GM21390 (cell line): ENCODE measurements around the gene DMRTC2.

Experiments
- ATAC-seq: cut with Tn5 transposase; IDR thresholded peaks from one replicate; pipeline ENCODE4 v1.9.1; 2021; ENCODE audit not compliant: unreplicated experiment

Gene DMRTC2

GRCh38 chr19:41887711-41888382 lies 43.0 kb downstream of the DMRTC2 start:
- ATAC-seq, result no peak

GRCh38 chr19:41888926-41889325 lies 44.1 kb downstream of the DMRTC2 start:
- ATAC-seq, result no peak

GRCh38 chr19:41889896-41890295 lies 45.1 kb downstream of the DMRTC2 start:
- no peak for ATAC-seq

- ATAC-seq, result no peak
Measured at GRCh38 chr19:41890936-41891335, 46.1 kb downstream of the DMRTC2 start.

- no peak for ATAC-seq
Measured at GRCh38 chr19:41892173-41892902, 47.5 kb downstream of the DMRTC2 start.

GRCh38 chr19:41893899-41894298 lies 49.1 kb downstream of the DMRTC2 start:
- no peak for ATAC-seq

- ATAC-seq, result no peak
Measured at GRCh38 chr19:41894350-41894749, 49.5 kb downstream of the DMRTC2 start.

- ATAC-seq, result no peak
Measured at GRCh38 chr19:41895745-41896580, 51.1 kb downstream of the DMRTC2 start.

- no peak for ATAC-seq
Measured at GRCh38 chr19:41896581-41896942, 51.7 kb downstream of the DMRTC2 start.

- ATAC-seq, result no peak
Measured at GRCh38 chr19:41897181-41897580, 52.3 kb downstream of the DMRTC2 start.

GRCh38 chr19:41897820-41898219 lies 53.0 kb downstream of the DMRTC2 start:
- ATAC-seq, result no peak

GRCh38 chr19:41898235-41898634 lies 53.4 kb downstream of the DMRTC2 start:
- no peak for ATAC-seq
